ENCODE data around the gene GAPT.

DNA sequence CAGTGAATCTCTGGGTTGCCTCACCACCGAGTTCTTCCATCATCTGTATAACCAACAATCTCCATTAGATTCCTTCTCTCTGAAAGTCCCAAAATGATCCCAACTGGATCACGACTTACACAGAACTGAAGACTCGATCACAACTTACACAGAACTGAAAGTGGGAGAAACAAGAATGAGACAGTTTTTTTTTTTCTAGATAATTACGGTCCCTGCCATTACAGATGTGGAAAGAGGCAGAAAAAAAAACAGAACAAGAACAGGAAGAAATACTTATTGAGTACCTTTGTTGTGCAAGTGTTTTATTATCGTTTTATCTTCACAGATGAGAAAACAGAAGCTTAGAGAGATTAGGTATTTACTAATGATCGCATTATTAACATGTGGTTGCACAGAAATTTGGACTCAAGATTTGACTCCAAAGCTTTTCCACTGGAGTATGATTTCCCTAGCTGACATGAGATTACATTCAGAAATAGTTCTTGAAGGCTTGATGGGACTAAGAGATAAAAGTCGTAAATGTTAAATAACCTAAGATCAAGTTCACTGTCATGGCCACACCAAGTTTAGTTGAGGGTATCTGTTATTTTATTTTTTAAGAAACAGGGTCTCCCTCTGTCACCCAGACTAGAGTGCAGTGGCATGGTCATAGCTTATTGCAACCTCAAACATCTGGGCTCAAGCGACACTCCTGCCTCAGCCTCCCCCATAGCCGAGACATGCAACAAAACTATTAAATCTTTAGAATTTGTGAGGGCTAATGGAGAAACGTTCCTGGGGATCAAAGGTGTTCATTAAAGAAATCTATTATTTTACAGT lies 40.2 kb upstream of the GAPT start:
- TF ChIP-seq, protein P1, sequence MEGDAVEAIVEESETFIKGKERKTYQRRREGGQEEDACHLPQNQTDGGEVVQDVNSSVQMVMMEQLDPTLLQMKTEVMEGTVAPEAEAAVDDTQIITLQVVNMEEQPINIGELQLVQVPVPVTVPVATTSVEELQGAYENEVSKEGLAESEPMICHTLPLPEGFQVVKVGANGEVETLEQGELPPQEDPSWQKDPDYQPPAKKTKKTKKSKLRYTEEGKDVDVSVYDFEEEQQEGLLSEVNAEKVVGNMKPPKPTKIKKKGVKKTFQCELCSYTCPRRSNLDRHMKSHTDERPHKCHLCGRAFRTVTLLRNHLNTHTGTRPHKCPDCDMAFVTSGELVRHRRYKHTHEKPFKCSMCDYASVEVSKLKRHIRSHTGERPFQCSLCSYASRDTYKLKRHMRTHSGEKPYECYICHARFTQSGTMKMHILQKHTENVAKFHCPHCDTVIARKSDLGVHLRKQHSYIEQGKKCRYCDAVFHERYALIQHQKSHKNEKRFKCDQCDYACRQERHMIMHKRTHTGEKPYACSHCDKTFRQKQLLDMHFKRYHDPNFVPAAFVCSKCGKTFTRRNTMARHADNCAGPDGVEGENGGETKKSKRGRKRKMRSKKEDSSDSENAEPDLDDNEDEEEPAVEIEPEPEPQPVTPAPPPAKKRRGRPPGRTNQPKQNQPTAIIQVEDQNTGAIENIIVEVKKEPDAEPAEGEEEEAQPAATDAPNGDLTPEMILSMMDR (IDR thresholded peaks at IDR 0.05) = no peak
- no peak for TF ChIP-seq POLR2A (IDR thresholded peaks at IDR 0.05)
